GM12878 (cell line): Measurements from ENCODE around the gene FCER1G.

Experiments
- ATF3 ChIP-seq: IDR thresholded peaks from 2 replicates; pipeline ENCODE4 v1.6.1; 2011; ENCODE audit warnings: low read depth, mild to moderate bottlenecking, low read length, moderate library complexity, borderline replicate concordance; ENCODE audit errors: extremely low read depth
- JUND ChIP-seq: IDR thresholded peaks from 2 replicates; pipeline ENCODE4 v1.6.1; 2012; ENCODE audit warnings: low read depth, mild to moderate bottlenecking, low read length, improper control_type of control experiment, moderate library complexity
- RAD21 ChIP-seq: IDR thresholded peaks from 2 replicates; pipeline ENCODE4 v1.6.1; 2011; ENCODE audit warnings: mild to moderate bottlenecking, low read depth, low read length, moderate library complexity; ENCODE audit not compliant: insufficient read depth
- SP1 ChIP-seq: IDR thresholded peaks from one replicate; pipeline ENCODE4 v1.6.1; 2011; ENCODE audit warnings: low read depth, low read length
- SREBF2 ChIP-seq: IDR thresholded peaks from 2 replicates; pipeline ENCODE4 v1.6.1; 2012; ENCODE audit warnings: mild to moderate bottlenecking, low read length
- ZNF274 ChIP-seq: IDR thresholded peaks from one replicate; pipeline ENCODE4 v1.8.0; 2011; ENCODE audit not compliant: insufficient read length, insufficient read depth
- TF ChIP-seq, protein P1 (sequence below), 3 experiments: IDR thresholded peaks in 2 of 3; conservative IDR thresholded peaks in 1 of 3; 2 replicates each; pipeline ENCODE4 v1.5.1; 2011; ENCODE audit warnings: low read depth in 3 of 3, low read length in 3 of 3, mild to moderate bottlenecking in 3 of 3, control low read depth in 2 of 3, moderate library complexity in 2 of 3, inconsistent platforms in 1 of 3, mixed read lengths in 1 of 3; ENCODE audit not compliant: control insufficient read depth in 2 of 3, insufficient read depth in 1 of 3; ENCODE audit errors: extremely low read depth in 1 of 3

DNA sequence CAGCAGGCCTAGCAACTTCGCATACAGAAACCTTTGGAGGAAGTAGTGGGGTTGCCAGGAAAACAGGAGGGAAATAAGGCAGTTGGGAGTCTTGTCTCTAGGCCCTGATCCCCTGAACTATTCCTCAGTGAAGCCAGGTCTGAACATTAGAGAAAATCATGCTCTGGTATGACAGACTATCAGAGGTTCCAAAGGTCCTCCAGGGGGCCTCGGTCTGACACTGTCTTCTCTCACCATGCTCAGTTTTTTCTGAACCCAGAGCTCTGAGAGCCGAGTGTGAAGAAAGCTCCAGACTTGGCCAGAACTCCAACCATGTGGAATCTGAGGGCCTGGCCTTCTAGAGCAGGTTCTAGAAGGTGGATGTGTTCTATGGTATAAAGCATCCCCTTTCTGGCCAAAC is 14.8 kb downstream of the FCER1G start:
- TF ChIP-seq JUND (no peak), ATF3 (no peak), SP1 (no peak), SREBF2 (no peak), RAD21 (0 out of 2 replicates have a peak, but pooled peaks have one; percentile 3), ZNF274 (no peak)
- TF ChIP-seq, protein P1, sequence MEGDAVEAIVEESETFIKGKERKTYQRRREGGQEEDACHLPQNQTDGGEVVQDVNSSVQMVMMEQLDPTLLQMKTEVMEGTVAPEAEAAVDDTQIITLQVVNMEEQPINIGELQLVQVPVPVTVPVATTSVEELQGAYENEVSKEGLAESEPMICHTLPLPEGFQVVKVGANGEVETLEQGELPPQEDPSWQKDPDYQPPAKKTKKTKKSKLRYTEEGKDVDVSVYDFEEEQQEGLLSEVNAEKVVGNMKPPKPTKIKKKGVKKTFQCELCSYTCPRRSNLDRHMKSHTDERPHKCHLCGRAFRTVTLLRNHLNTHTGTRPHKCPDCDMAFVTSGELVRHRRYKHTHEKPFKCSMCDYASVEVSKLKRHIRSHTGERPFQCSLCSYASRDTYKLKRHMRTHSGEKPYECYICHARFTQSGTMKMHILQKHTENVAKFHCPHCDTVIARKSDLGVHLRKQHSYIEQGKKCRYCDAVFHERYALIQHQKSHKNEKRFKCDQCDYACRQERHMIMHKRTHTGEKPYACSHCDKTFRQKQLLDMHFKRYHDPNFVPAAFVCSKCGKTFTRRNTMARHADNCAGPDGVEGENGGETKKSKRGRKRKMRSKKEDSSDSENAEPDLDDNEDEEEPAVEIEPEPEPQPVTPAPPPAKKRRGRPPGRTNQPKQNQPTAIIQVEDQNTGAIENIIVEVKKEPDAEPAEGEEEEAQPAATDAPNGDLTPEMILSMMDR (IDR thresholded peaks at IDR 0.05 in 2 of 3, conservative IDR thresholded peaks at IDR 0.05 in 1 of 3; ENCODE audit: control insufficient read depth in 2 of 3, extremely low read depth in 1 of 3, insufficient read depth in 1 of 3, low read depth in 3 of 3, low read length in 3 of 3), result peak in 1 of 3 experiments; percentile 13; a peak in 1 of 6 replicates
